SKM-1 (cell line): ENCODE measurements around the gene HMGCR.

Experiments used
- DNase-seq: peaks from one replicate; lab custom pipeline; 2025; ENCODE audit not compliant: unreplicated experiment; lab: John Stamatoyannopoulos, UW

The HMGCR gene

DNA sequence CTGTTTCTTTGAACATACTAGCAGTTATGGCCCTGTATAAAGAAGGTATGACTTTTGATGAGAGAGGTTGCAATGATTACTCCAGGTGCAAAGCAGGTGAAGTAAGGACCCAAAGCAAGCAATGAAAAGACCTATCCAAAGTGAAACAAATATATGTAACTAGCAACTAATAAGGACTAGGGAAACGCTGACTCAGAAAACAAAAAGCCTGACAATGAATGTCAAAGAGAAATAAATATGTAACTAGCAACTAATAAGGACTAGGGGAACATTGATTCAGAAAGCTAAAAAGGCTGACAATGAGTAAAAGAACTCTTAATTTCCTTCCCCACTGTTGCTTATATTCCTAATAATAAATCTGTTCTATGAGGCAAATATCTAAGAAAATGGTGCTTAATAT is 43.1 kb downstream of the HMGCR start:
- no peak for DNase-seq

DNA sequence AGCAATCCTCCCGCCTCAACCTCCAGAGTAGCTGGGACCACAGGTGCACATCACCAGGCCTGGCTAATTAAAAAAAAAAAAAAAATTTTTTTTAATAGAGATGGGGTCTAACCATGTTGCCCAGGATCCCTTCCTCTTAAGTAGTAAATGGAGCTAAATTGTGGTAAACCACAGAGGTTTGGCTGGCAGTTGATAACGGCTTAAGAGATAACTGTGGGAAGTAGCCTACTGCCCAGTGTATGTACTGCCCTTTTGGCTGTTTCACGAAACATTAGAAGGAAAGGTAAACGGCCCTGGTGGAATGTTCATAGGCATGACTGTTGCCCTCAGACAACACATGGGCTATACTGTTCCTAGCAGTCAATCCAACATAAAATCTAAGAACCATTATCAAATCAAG is 44.4 kb downstream of the HMGCR start:
- DNase-seq: no peak

DNA sequence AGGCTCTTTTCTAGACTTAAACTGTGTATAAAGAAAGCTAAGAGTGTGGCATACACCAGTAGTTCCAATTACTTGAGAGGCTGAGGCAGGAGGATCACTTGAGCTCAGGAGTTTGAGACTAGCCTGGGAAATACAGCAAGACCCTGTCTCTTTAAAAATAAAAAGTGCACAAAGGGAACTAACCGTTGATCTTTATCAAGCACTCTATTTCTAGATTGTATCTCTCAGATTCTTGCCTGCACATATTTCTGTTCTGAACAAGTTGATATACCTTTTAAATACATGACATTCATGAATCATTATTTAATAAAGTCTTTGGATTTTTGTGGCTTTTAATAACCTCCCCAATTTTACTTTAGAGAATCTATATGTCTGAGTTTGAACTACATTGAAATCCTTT is 47.2 kb downstream of the HMGCR start:
- DNase-seq: no peak

DNA sequence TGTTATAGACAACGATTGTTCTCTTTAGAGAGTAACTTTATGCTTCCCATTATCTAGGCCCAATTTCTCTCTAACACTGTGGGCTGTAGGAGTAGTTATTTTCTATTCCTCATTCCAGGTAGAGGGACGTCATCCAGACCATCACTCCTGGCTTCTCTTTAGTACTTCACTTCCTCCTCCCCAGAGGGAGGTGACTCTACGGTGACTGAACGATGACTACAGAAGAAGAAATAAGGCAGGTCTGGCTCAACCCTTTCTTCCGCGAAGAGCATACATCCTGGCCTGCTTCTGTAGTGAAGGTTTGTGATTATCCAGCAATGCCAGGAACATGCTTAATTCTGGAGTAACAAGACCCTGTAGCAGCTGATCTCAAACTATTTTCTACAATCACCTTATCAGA is 50.8 kb downstream of the HMGCR start:
- DNase-seq: no peak

DNA sequence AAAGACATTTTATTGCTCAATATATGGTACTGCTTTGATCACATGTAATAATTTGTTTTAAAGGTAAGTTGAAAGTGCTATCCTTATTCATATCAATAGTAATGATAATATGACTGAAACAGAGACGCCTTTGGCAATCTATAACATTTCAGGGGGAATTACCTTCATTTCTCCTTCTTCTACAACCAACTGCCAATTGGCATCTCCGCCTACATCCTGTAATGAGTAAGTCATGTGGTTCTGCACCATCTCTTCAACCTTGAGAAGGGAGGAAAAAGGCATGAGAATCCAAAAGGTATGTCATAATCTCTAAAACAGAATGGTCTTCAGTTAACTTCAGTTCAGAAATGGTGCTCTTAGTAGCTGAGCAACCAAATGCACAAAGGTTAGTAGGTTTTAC is 52.4 kb downstream of the HMGCR start:
- DNase-seq: no peak

DNA sequence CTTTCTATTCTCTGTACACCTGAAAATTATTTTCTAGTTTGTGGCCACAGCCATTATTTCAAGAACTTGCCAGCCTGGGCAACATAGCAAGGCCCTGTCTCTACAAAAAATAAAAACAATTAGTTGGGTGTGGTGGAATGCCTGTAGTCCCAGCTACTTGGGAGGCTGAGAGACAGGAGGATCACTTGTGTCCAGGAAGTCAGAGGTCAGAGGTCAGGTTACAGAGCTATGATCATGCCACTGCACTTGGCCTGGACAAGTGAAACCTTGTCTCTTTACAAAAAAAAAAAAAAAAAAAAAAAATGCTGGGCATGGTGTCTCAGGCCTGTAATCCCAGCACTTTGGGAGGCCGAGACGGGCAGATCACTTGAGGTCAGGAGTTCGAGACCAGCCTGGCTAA is 58.3 kb downstream of the HMGCR start:
- DNase-seq: no peak

DNA sequence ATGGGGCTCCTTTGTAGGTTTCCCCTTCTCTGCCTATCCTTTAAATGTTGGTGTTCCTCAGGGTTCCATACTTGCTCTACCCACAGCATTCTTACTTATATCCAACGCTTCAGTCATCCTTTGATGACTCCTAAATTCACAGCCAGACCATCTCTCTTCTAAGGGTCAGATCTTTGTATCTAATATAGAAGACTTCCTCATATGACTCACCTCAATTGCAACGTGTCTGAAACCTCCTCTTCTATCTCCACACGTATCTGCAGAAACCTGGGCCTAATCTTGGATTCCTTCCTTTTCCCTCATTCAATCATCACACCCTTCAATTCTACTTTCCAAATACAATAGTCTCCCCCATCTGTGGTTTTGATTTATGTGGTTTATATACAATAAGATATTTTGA is 68.3 kb downstream of the HMGCR start:
- DNase-seq: no peak
